ENCODE measurements around the gene C8A. TPM values are rescaled to one million over a fixed set of nuclear protein-coding genes. Genes with fewer than 3 reads are reported as not detected.

The C8A gene
- total RNA-seq, 2 experiments from 2014 or later, result not detected

DNA sequence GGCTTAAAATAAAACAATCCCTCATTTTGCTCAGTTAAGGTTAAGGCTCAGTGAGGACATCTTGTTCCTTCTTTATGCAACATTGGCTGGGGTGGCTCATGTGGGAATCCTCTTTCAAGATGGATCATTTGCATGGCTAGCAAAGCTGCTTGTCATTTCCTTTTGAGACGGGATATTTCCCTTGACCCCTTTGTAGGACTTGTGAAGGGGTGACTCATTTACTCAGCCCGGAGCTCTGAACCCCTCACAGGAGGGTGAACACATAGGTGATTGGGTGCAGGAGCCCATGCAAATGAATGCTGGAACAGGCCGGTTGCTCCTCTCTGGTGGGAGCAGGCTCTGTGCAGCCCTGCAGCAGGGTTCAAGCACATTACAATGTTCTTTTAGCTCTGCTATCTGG lies 15.8 kb upstream of the C8A start:
- no peak for ATAC-seq
- DNase-seq, result no peak
- Mint-ChIP-seq H3K4me3 (no peak overlapping the region), H3K27me3 (peaks cover 7% of the 10 kb centered on the region), H3K9me3 (ENCODE audit: low read depth) (no peaks in the 10 kb centered on the region), H3K4me1 (no peaks in the 10 kb centered on the region), H3K36me3 (ENCODE audit: low read depth) (no peaks in the 10 kb centered on the region), H3K27ac (no peak overlapping the region)
- intact Hi-C loops (cut with DNase I, micrococcal nuclease), result no loop called here
- ChIA-PET POLR2A (no interaction called here), CTCF (interaction anchor here (1.3 kb wide), 1 partner anchor 18 kb away, joined by 3 read pairs; no protein-coding TSS in a partner anchor)

DNA sequence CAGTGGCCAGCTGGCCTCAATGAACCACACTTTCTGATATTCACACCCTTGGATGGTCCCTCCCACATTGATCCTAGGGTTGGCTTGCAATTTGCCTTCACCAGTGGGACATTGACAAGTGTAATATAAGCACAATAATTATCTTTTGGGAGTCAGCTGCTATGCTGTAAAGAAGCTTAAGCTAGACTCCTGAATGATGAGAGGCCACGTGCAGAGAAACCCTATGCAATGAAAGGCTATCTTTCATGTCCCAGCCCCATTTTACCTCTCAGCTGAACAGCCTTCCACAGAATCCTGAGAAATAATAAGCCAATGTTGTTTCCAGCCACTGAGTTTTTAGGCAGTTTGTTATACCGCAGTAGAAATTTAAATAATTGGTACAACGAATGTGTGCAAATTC lies 11.1 kb upstream of the C8A start:
- ChIA-PET CTCF (no interaction called here), POLR2A (no interaction called here)
- H3K4me3 Mint-ChIP-seq, result no peak overlapping the region
- no peak for ATAC-seq
- no peaks in the 10 kb centered on the region for H3K36me3 Mint-ChIP-seq (ENCODE audit: low read depth)
- H3K4me1 Mint-ChIP-seq, result no peaks in the 10 kb centered on the region
- DNase-seq, result no peak
- H3K27me3 Mint-ChIP-seq, result peaks cover 16% of the 10 kb centered on the region
- H3K9me3 Mint-ChIP-seq (ENCODE audit: low read depth), result no peaks in the 10 kb centered on the region
- no peak overlapping the region for H3K27ac Mint-ChIP-seq
- intact Hi-C loops (cut with DNase I, micrococcal nuclease), result no loop called here

DNA sequence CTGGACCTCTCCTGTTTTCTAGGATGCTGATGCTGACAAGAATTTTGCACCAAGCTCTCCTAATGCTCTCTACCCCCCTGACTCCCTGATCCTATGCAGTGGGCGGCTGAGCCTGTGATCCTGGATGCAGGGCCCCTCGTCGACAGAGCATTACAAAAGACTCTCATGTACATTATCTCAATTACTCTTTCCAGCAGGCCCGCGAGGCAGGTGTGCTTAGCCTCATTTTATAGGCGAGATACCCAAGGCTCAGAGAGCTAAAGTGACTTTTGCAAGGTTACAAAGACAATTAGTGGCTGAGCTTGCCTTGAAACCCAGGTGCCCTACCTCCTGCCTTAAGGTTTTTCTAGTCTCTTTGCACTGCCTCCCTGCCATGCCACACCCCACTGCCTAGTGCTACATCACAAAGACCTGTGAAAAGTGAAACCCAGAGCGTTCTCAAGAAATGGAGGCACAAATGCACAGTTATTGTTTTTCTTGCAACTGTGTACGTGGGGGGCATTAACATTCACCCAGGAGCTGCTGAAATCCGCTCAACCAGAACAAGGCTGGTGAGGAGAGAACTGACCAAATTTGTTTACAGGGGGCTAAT lies 10.0 kb upstream of the C8A start:
- Mint-ChIP-seq H3K4me3 (no peak overlapping the region), H3K27me3 (peaks cover 14% of the 10 kb centered on the region), H3K36me3 (ENCODE audit: low read depth) (no peaks in the 10 kb centered on the region), H3K4me1 (no peaks in the 10 kb centered on the region), H3K9me3 (ENCODE audit: low read depth) (no peaks in the 10 kb centered on the region), H3K27ac (no peak overlapping the region)
- intact Hi-C loops (cut with DNase I, micrococcal nuclease), result no loop called here
- ChIA-PET CTCF (no interaction called here), POLR2A (no interaction called here)
- ATAC-seq, result no peak
- no peak for DNase-seq

DNA sequence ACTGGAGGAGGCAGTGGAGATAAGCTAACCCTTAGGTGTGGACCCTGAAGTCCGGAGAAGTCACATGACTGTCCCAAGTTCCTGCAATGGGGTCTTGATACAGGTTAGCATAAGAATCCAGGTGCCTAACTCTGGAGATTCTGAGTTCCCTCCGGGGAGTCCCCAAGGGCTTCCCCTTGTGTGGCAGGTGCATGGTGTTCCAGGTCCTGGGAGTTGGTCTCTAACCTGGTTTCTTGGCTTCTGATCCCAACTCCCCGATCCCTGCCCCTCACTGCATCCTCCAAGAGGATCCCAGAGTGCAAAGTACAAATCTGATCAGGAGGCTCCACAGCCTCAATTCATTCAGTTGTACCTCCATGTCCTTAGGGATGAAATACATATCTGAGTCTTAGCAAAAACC lies 9.3 kb upstream of the C8A start:
- no peaks in the 10 kb centered on the region for H3K9me3 Mint-ChIP-seq (ENCODE audit: low read depth)
- intact Hi-C loops (cut with DNase I, micrococcal nuclease), result no loop called here
- H3K36me3 Mint-ChIP-seq (ENCODE audit: low read depth), result no peaks in the 10 kb centered on the region
- H3K4me1 Mint-ChIP-seq, result no peaks in the 10 kb centered on the region
- no peak overlapping the region for H3K4me3 Mint-ChIP-seq
- POLR2A ChIA-PET, result no interaction called here
- CTCF ChIA-PET, result no interaction called here
- H3K27me3 Mint-ChIP-seq, result peaks cover 14% of the 10 kb centered on the region
- ATAC-seq (no peak), DNase-seq (no peak)
- no peak overlapping the region for H3K27ac Mint-ChIP-seq

DNA sequence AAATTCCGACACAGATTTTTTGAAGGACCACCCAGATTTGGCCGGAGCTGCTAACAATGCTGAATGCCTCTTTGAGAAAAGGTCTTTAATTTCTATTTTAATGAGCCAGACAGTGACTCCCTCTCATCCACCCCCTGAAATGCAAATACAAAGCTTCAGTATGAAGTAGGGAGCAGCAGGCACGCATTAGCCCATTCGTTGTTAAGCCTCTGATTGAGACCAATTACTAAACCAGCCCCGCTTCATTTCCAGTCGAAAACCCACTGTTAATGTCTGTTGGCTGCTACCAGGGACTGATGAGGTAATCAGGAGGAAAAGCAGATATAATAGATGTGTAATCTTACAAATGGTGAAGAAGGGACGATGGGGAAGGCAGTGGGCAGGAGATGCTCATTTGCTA lies 4.8 kb upstream of the C8A start:
- no peaks in the 10 kb centered on the region for H3K36me3 Mint-ChIP-seq (ENCODE audit: low read depth)
- H3K4me3 Mint-ChIP-seq, result no peak overlapping the region
- POLR2A ChIA-PET, result no interaction called here
- no peak overlapping the region for H3K27ac Mint-ChIP-seq
- peaks cover 15% of the 10 kb centered on the region for H3K27me3 Mint-ChIP-seq
- H3K4me1 Mint-ChIP-seq, result no peaks in the 10 kb centered on the region
- CTCF ChIA-PET, result no interaction called here
- intact Hi-C loops (cut with DNase I, micrococcal nuclease), result no loop called here
- ATAC-seq (no peak), DNase-seq (no peak)
- no peaks in the 10 kb centered on the region for H3K9me3 Mint-ChIP-seq (ENCODE audit: low read depth)

DNA sequence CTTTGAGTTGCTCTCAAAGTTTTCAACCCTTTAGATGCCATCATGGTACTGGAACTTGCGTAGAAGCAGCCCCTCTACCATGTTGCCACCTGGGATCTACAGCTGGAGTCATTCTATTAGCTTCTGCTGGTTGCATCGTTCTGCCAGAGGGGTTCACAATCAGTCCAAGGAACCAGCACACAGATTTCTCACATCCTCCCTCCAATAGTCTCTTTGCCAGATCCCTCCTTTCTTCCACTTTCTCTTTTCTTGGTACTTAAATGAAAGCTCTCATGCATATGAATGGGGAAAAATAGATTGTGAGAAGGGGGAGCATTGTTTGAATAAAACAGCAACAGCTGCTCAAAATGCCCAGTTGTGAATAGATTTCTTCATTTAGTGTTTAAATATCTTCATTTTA lies 4.2 kb upstream of the C8A start:
- intact Hi-C loops (cut with DNase I, micrococcal nuclease), result no loop called here
- Mint-ChIP-seq H3K27ac (no peak overlapping the region), H3K27me3 (peaks cover 18% of the 10 kb centered on the region), H3K36me3 (ENCODE audit: low read depth) (no peaks in the 10 kb centered on the region), H3K4me1 (no peaks in the 10 kb centered on the region), H3K9me3 (ENCODE audit: low read depth) (no peaks in the 10 kb centered on the region), H3K4me3 (no peak overlapping the region)
- DNase-seq (no peak), ATAC-seq (no peak)
- ChIA-PET CTCF (no interaction called here), POLR2A (no interaction called here)

DNA sequence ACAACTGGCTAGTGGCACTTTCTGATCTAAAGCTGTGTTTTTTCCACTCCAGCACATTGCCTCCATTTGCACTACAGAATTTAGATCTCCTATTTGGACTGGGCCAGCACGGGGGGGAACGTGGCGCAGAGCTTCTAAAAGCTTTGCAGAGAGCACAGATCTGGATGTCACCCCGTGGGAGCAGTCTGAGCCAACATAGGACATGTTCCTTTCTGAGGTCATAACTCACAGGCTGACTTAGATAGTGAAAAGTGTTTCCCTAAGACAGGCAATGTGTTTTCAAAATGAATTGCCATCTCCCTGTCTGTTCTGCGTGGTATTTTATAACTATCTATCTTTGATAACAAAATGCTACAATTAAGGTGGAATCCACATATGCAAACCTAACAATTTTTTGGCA lies 3.7 kb upstream of the C8A start:
- Mint-ChIP-seq H3K4me3 (no peak overlapping the region), H3K4me1 (no peaks in the 10 kb centered on the region), H3K27ac (no peak overlapping the region), H3K36me3 (ENCODE audit: low read depth) (no peaks in the 10 kb centered on the region), H3K27me3 (peaks cover 18% of the 10 kb centered on the region), H3K9me3 (ENCODE audit: low read depth) (no peaks in the 10 kb centered on the region)
- CTCF ChIA-PET, result no interaction called here
- DNase-seq (no peak), ATAC-seq (no peak)
- intact Hi-C loops (cut with DNase I, micrococcal nuclease), result no loop called here
- POLR2A ChIA-PET, result no interaction called here

DNA sequence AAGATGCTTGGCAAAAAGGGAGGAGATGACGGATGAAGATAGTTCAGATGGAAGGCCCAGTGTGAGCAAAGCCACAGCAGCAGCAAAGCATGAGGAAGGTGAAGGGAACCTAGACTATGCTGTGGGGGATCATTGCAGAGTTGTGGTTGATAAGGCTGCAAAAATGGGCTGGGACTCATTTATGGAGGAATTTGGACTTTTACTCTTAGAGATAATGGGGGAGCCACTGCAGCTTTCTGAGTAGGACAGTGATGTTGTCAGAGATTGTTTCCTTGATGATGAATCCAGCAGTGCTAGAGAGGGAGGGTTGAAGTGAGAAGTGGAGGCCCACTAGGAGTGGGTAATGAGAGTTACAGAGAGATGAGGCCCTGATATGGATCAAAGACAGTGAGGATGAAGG lies 2.1 kb upstream of the C8A start:
- no peak overlapping the region for H3K27ac Mint-ChIP-seq
- ChIA-PET POLR2A (no interaction called here), CTCF (no interaction called here)
- no peaks in the 10 kb centered on the region for H3K36me3 Mint-ChIP-seq (ENCODE audit: low read depth)
- intact Hi-C loops (cut with DNase I, micrococcal nuclease), result no loop called here
- no peak for ATAC-seq
- H3K4me1 Mint-ChIP-seq, result no peaks in the 10 kb centered on the region
- no peak overlapping the region for H3K4me3 Mint-ChIP-seq
- no peak for DNase-seq
- peaks cover 18% of the 10 kb centered on the region for H3K27me3 Mint-ChIP-seq
- H3K9me3 Mint-ChIP-seq (ENCODE audit: low read depth), result no peaks in the 10 kb centered on the region

DNA sequence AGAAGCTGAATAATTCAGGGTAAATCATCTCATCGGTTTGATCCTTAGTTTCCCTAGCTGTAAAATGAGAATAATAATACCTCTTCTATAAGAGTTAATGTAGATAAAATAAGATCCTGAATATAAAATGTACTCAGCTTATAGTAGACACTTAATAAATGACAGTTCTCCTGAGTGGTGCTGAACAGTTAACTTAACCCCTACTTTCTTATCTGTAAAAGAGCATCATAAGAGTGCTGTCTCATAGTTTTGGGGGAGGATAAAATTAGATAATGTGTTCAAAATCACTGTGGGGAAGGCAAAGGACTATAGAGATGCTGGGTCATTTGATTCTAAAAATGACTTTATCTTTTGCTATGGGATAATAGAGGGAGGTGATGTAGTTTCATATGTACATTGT lies 593 bp downstream of the C8A start:
- H3K27me3 Mint-ChIP-seq, result peaks cover 15% of the 10 kb centered on the region
- DNase-seq, result no peak
- no peaks in the 10 kb centered on the region for H3K9me3 Mint-ChIP-seq (ENCODE audit: low read depth)
- ATAC-seq, result no peak
- intact Hi-C loops (cut with DNase I, micrococcal nuclease), result no loop called here
- no peak overlapping the region for H3K4me3 Mint-ChIP-seq
- no peaks in the 10 kb centered on the region for H3K36me3 Mint-ChIP-seq (ENCODE audit: low read depth)
- no peak overlapping the region for H3K27ac Mint-ChIP-seq
- H3K4me1 Mint-ChIP-seq, result no peaks in the 10 kb centered on the region
- ChIA-PET CTCF (no interaction called here), POLR2A (no interaction called here)

DNA sequence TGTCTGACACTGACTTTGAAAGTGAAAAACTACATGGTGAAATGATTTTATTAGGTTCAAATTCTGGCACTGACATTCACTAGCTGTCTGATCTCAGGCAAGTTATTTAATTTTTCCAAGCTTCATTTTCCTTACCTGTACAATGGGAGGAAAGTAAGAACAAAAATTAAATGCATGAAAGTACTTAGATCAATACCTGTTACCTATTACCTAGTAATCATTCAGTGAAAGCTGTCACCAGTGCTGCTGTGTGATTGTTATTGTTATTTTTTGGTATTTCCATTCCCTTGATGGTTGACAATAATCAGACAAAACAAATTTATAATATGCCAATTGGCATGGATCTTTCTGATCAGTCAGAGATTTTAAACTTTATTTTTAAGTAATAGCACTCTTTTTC lies 1.6 kb downstream of the C8A start:
- H3K27ac Mint-ChIP-seq, result no peak overlapping the region
- no peaks in the 10 kb centered on the region for H3K36me3 Mint-ChIP-seq (ENCODE audit: low read depth)
- H3K27me3 Mint-ChIP-seq, result peaks cover 12% of the 10 kb centered on the region
- no peaks in the 10 kb centered on the region for H3K4me1 Mint-ChIP-seq
- no peak for ATAC-seq
- POLR2A ChIA-PET, result no interaction called here
- no peak for DNase-seq
- CTCF ChIA-PET, result no interaction called here
- no peaks in the 10 kb centered on the region for H3K9me3 Mint-ChIP-seq (ENCODE audit: low read depth)
- H3K4me3 Mint-ChIP-seq, result no peak overlapping the region
- intact Hi-C loops (cut with DNase I, micrococcal nuclease), result no loop called here

DNA sequence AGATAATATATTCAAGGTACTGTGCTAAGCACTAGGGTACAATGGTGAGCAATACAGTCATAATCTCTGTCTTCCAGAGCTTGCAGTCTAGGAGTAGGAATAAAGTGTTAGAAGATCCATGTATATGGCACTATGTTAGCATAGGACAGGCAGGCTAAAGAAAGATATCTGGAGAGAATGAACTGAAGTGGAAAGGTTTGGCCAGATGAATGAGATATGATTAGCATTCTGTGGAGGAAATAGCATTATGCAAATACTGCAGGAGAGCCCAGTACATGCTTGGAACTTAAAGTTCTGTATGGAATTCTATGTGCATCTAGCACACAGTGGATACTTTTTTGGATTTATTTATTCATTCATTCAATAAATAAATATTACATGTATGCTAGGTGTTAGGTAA lies 4.7 kb downstream of the C8A start:
- H3K4me1 Mint-ChIP-seq, result no peaks in the 10 kb centered on the region
- H3K27me3 Mint-ChIP-seq, result peaks cover 9% of the 10 kb centered on the region
- H3K9me3 Mint-ChIP-seq (ENCODE audit: low read depth), result no peaks in the 10 kb centered on the region
- intact Hi-C loops (cut with DNase I, micrococcal nuclease), result no loop called here
- H3K4me3 Mint-ChIP-seq, result no peak overlapping the region
- DNase-seq, result no peak
- ChIA-PET CTCF (no interaction called here), POLR2A (no interaction called here)
- ATAC-seq, result no peak
- H3K27ac Mint-ChIP-seq, result no peak overlapping the region
- no peaks in the 10 kb centered on the region for H3K36me3 Mint-ChIP-seq (ENCODE audit: low read depth)

DNA sequence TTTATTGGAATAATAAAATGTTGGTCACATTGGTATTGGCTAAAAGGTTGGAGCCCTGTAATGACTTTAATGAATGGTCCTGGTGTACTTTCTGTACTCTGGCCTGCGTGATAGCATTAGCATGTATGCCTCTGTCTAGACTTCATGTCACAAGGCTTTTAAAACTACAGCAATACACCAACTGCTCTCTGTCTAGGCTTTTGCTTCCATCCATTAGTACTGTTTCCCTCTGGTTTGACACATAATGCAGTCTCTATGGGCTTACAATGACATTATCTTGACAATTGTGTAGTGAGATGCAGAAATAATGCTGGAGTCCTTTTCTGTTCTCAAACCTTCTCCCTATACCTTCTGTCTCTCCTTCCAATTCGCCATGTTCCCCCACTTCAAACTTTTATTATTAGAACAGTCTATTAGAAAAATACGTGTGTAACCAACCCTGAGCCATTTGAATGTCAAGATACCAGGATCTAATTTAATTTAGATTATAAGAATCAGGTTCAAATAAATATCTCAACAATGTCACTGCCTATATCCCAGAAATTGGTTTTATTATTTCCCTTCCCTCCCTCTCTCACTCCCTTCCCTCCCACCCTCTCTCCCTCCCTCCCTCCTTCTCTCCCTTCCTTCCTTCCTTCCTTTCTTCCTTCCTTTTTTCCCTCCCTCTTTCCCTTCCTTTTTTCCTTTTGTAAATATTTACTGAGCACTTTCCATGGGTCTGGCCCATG lies 8.8 kb downstream of the C8A start:
- ChIA-PET POLR2A (no interaction called here), CTCF (no interaction called here)
- Mint-ChIP-seq H3K27me3 (peaks cover 15% of the 10 kb centered on the region), H3K36me3 (ENCODE audit: low read depth) (no peaks in the 10 kb centered on the region), H3K4me1 (no peaks in the 10 kb centered on the region), H3K27ac (no peak overlapping the region), H3K9me3 (ENCODE audit: low read depth) (no peaks in the 10 kb centered on the region), H3K4me3 (no peak overlapping the region)
- DNase-seq, result no peak
- no peak for ATAC-seq
- intact Hi-C loops (cut with DNase I, micrococcal nuclease), result no loop called here

DNA sequence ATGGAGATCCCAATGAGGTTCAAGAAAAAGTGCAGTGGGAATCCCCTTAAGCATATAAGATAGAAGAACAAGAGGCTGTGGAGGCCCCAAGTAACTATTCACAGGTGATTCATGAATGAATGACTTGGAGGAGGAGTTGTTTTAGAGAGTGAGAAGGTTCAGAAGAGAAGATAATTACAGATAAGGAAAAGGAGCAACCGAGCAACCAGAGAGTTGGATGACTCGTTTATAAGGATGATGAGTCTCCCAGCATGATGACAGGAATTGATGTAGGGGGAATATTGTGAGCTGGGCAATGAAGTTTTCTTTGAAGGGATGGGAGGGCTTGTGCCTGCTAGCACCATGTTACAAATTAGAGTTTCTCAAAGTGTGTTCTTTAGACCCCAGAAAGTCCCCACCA lies 9.8 kb downstream of the C8A start:
- intact Hi-C loops (cut with DNase I, micrococcal nuclease), result no loop called here
- ChIA-PET CTCF (no interaction called here), POLR2A (no interaction called here)
- Mint-ChIP-seq H3K27me3 (peaks cover 15% of the 10 kb centered on the region), H3K4me1 (no peaks in the 10 kb centered on the region), H3K4me3 (no peak overlapping the region), H3K9me3 (ENCODE audit: low read depth) (no peaks in the 10 kb centered on the region), H3K27ac (no peak overlapping the region), H3K36me3 (ENCODE audit: low read depth) (no peaks in the 10 kb centered on the region)
- ATAC-seq (peak; percentile 30), DNase-seq (no peak)

Data from activated CD4-positive, alpha-beta T cell treated with anti-CD3 and anti-CD28 coated beads for 36 hours (primary cell).